HepG2 (cell line): ENCODE data around the gene DYNC2H1. TPM values are rescaled to one million over a fixed set of nuclear protein-coding genes. Genes with fewer than 3 reads are reported as not detected.

Experiments
- ATAC-seq: fragments of 200-7000 bp; cut with Tn5 transposase; 3 replicates; pipeline ENCODE4 v1.9.1; 2020; ENCODE audit warnings: mild to moderate bottlenecking, moderate library complexity
- BruUV-seq: library from RNA; stranded (reverse); fragments of 400-500 nt; replicated peaks from 2 replicates; lab custom pipeline; 2021; lab: Mats Ljungman, UMichigan
- CTCF ChIA-PET: fragments of 300-600 bp; formaldehyde crosslinking; extraction: SDS; loops from one replicate; lab custom pipeline; 2021; ENCODE audit warnings: low total read pairs, inconsistent platforms, low intra/inter-chr PET ratio; lab: Yijun Ruan, JAX
- POLR2A ChIA-PET: fragments of 350-600 bp; sonication (Branson Sonifier 250); formaldehyde crosslinking; loops from one replicate; lab custom pipeline; 2020; ENCODE audit warnings: antibody characterized with exemption, inconsistent platforms; lab: Yijun Ruan, JAX
- DNase-seq: peaks from one replicate; pipeline ENCODE4 v3.0.0-alpha.2; 2015; ENCODE audit warnings: low spot score
- FAIRE-seq: peaks from 3 replicates; lab custom pipeline; 2011; peaks lifted over from hg19 to GRCh38; lab: Jason Lieb, UNC
- H2AFZ ChIP-seq: one replicate; pipeline ENCODE4 v1.6.1; 2011; ENCODE audit warnings: low read length, inconsistent platforms
- H3K27ac ChIP-seq: fragments of 300-600 bp; 3 replicates; pipeline ENCODE4 v1.8.0; 2011; ENCODE audit warnings: mixed run types, mild to moderate bottlenecking, mixed read lengths, low read length, inconsistent platforms; ENCODE audit not compliant: insufficient read depth; ENCODE audit errors: extremely low read length
- H3K27me3 ChIP-seq, 2 experiments: fragments of 200-600 bp in 1 of 2; 2 replicates in 1 of 2; 3 replicates in 1 of 2; pipeline versions ENCODE4 v1.6.0 to v1.8.0; 2011; ENCODE audit warnings: low read length in 2 of 2, mild to moderate bottlenecking in 2 of 2, moderate library complexity in 2 of 2, inconsistent platforms in 1 of 2; ENCODE audit not compliant: insufficient read depth in 2 of 2, control insufficient read depth in 1 of 2
- H3K36me3 ChIP-seq, 2 experiments: fragments of 200-600 bp in 1 of 2; replicated peaks in 1 of 2; 2 replicates in 1 of 2; 3 replicates in 1 of 2; pipeline versions ENCODE4 v1.5.1 to v1.8.0; 2011; ENCODE audit warnings: low read length in 2 of 2, inconsistent platforms in 1 of 2; ENCODE audit not compliant: insufficient read depth in 2 of 2, control insufficient read depth in 1 of 2
- H3K4me1 ChIP-seq: 2 replicates; pipeline ENCODE4 v1.5.1; 2012; ENCODE audit warnings: low read length, inconsistent platforms; ENCODE audit not compliant: insufficient read depth
- H3K4me2 ChIP-seq: 2 replicates; pipeline ENCODE4 v1.6.0; 2011; ENCODE audit warnings: low read depth, low read length, inconsistent platforms
- H3K4me3 ChIP-seq, 3 experiments: fragments of 200-600 bp in 1 of 3; sonication (generic), shearing (Covaris generic) in 1 of 3; replicated peaks in 1 of 3; 2 replicates each; pipeline ENCODE4 v1.5.1; 2011 to 2016; ENCODE audit warnings: low read length in 3 of 3, inconsistent platforms in 2 of 3, low read depth in 2 of 3, mild to moderate bottlenecking in 2 of 3, control low read depth in 1 of 3, mixed read lengths in 1 of 3; ENCODE audit not compliant: insufficient read depth in 1 of 3
- H3K79me2 ChIP-seq: one replicate; pipeline ENCODE4 v1.6.1; 2011; ENCODE audit warnings: low read length, inconsistent platforms; ENCODE audit not compliant: insufficient read depth
- H3K9ac ChIP-seq: 2 replicates; pipeline ENCODE4 v1.6.0; 2011; ENCODE audit warnings: mild to moderate bottlenecking, low read depth, low read length, inconsistent platforms; ENCODE audit not compliant: insufficient read depth
- H3K9me3 ChIP-seq: 2 replicates; pipeline ENCODE4 v1.5.1; 2012; ENCODE audit warnings: mild to moderate bottlenecking, low read length
- H4K20me1 ChIP-seq: 2 replicates; pipeline ENCODE4 v1.6.0; 2011; ENCODE audit warnings: inconsistent platforms, mild to moderate bottlenecking, low read length, moderate library complexity; ENCODE audit not compliant: insufficient read depth
- GATA4 ChIP-seq: sonication (generic); IDR thresholded peaks from 2 replicates; pipeline ENCODE4 v1.6.1; 2016; ENCODE audit warnings: antibody characterized with exemption, low read depth, borderline replicate concordance
- GLMP ChIP-seq: sonication (generic); formaldehyde crosslinking; IDR thresholded peaks from 2 replicates; pipeline ENCODE4 v1.9.0; 2021; ENCODE audit warnings: missing genetic modification reagents, mild to moderate bottlenecking, borderline replicate concordance
- HNF1A ChIP-seq, 2 experiments: sonication (generic) in 1 of 2; formaldehyde crosslinking in 1 of 2; IDR thresholded peaks; 2 replicates each; pipeline versions ENCODE4 v1.4.0 to v1.6.1; 2016 to 2020; ENCODE audit warnings: borderline replicate concordance in 1 of 2, low read depth in 1 of 2, mild to moderate bottlenecking in 1 of 2, missing genetic modification reagents in 1 of 2
- HNRNPUL1 ChIP-seq: fragments of 200-400 bp; formaldehyde crosslinking; IDR thresholded peaks from 2 replicates; pipeline ENCODE4 v1.6.1; 2017; ENCODE audit warnings: low read depth, mild to moderate bottlenecking, low read length, moderate library complexity
- JARID2 ChIP-seq: sonication (generic); formaldehyde crosslinking; IDR thresholded peaks from 2 replicates; pipeline ENCODE4 v1.8.1; 2023; ENCODE audit warnings: missing genetic modification reagents, inconsistent platforms; ENCODE audit not compliant: insufficient replicate concordance
- NCOR1 ChIP-seq: fragments of 200-600 bp; sonication (generic); IDR thresholded peaks from 2 replicates; pipeline ENCODE4 v1.7.0; 2017; ENCODE audit warnings: antibody characterized with exemption, low read length, borderline replicate concordance
- NFE2L1 ChIP-seq: sonication (generic); formaldehyde crosslinking; IDR thresholded peaks from 2 replicates; pipeline ENCODE4 v1.4.0; 2020; ENCODE audit warnings: missing genetic modification reagents, mild to moderate bottlenecking, borderline replicate concordance
- POGK ChIP-seq: sonication (generic); formaldehyde crosslinking; conservative IDR thresholded peaks from 2 replicates; pipeline ENCODE4 v1.8.0; 2022; ENCODE audit warnings: mild to moderate bottlenecking, moderate library complexity, missing genetic modification reagents
- RAD21 ChIP-seq: fragments of 450-650 bp; formaldehyde crosslinking; IDR thresholded peaks from 2 replicates; pipeline ENCODE4 v1.5.0; 2020; ENCODE audit warnings: mild to moderate bottlenecking
- TIGD3 ChIP-seq: sonication (generic); formaldehyde crosslinking; IDR thresholded peaks from 2 replicates; pipeline ENCODE4 v1.5.1; 2020; ENCODE audit warnings: mild to moderate bottlenecking, missing genetic modification reagents, borderline replicate concordance
- TRAFD1 ChIP-seq: sonication (generic); formaldehyde crosslinking; IDR thresholded peaks from 2 replicates; pipeline ENCODE4 v1.5.1; 2020; ENCODE audit warnings: missing genetic modification reagents, mild to moderate bottlenecking, borderline replicate concordance
- ZMYM4 ChIP-seq: sonication (generic); formaldehyde crosslinking; IDR thresholded peaks from 2 replicates; pipeline ENCODE4 v1.8.1; 2023; ENCODE audit warnings: mild to moderate bottlenecking, missing genetic modification reagents
- WGBS: methylation state at CpG from one replicate; pipeline ENCODE4 v1.1.6; 2017; ENCODE audit warnings: low lambda C conversion rate; 5-methylcytosine and 5-hydroxymethylcytosine counted together
- in situ Hi-C: cut with HindIII; loops from 2 replicates; pipeline ENCODE4 v1.10.0; 2017; ENCODE audit warnings: low pct_unique_long_range_greater_than_20kb; ENCODE audit not compliant: extremely low pct_ligation_motif_present
- intact Hi-C: fragments of 100-400 bp; cut with micrococcal nuclease; formaldehyde crosslinking; loops from one replicate; pipeline ENCODE4 v1.10.0; 2022; ENCODE audit not compliant: unreplicated experiment
- polyA plus RNA-seq, 8 experiments: library from polyadenylated mRNA; depleted of rRNA in 3 of 8; stranded (reverse) in 7 of 8; unstranded in 1 of 8; fragments of >200 nt; fragmentation: Illumina TruSeq in 4 of 8; extraction: Trizol in 4 of 8; gene quantifications; 2 replicates each; pipeline versions ENCODE4 v1.2.1 to v1.2.3, GENCODE V29; 2011 to 2016; ENCODE audit warnings: low read depth in 4 of 8, missing spikeins in 1 of 8, mixed read lengths in 1 of 8; ENCODE audit not compliant: insufficient read depth in 1 of 8
- total RNA-seq, 5 experiments: library from RNA; depleted of rRNA; stranded (reverse); fragments of >200 nt; fragmentation: Illumina TruSeq; extraction: Trizol; gene quantifications; 2 replicates each; pipeline ENCODE4 v1.2.3, GENCODE V29; 2016; ENCODE audit warnings: low read depth in 1 of 5

The DYNC2H1 gene
- total and polyA plus RNA-seq, 2 of the 13 experiments (the other 11 are each of a cell fraction or from before 2014, with no cell fraction given): 0.49 to 0.66 TPM

GRCh38 chr11:103433386-103434072, 324.3 kb downstream of the DYNC2H1 start:
- ATAC-seq: no peak
- Histone ChIP-seq H3K79me2 (no peaks in the 10 kb centered on the region), H3K27ac (no peak overlapping the region), H3K9me3 (no peaks in the 10 kb centered on the region), H3K4me1 (no peaks in the 10 kb centered on the region), H3K4me3 (no peak overlapping the region), H4K20me1 (no peaks in the 10 kb centered on the region), H3K9ac (no peak overlapping the region), H3K36me3 (no peaks in the 10 kb centered on the region), H3K27me3 (no peaks in the 10 kb centered on the region), H2AFZ (no peak overlapping the region), H3K4me2 (no peak overlapping the region)
- intact Hi-C loops: no loop called here
- 26% methylated on average over 6 of the region's 6 CpGs for WGBS
- no peak for FAIRE-seq
- in situ Hi-C loops: no loop called here
- BruUV-seq: no TSS peak
- no peak for DNase-seq
- ChIA-PET CTCF (no interaction called here), POLR2A (no interaction called here)
- TF ChIP-seq HNRNPUL1 (no peak), TIGD3 (CRISPR knock-in tag) (no peak), POGK (no peak), GATA4 (no peak), NFE2L1 (no peak), RAD21 (CRISPR knock-in tag) (no peak), ZMYM4 (CRISPR knock-in tag) (no peak), JARID2 (CRISPR knock-in tag) (no peak), HNF1A (IDR thresholded peaks at IDR 0.05; ENCODE audit: low read depth) (no peak), HNF1A (CRISPR knock-in tag; IDR thresholded peaks at IDR 0.05; ENCODE audit: borderline replicate concordance) (no peak), TRAFD1 (no peak), GLMP (CRISPR knock-in tag) (no peak), NCOR1 (no peak)
